GM18519 (cell line): Measurements from ENCODE around the gene RLN1.
"Not testable (repeated sequence)": the region's sequence is repeated elsewhere in the genome, so short reads cannot be mapped to it uniquely, and the experiment has no call there.

Experiments used
- ATAC-seq: cut with Tn5 transposase; IDR thresholded peaks from one replicate; pipeline ENCODE4 v1.9.1; 2021; ENCODE audit warnings: mild to moderate bottlenecking, moderate library complexity; ENCODE audit not compliant: unreplicated experiment, low FRiP score

Gene RLN1

GRCh38 chr9:5326893-5327548, 12.7 kb downstream of the RLN1 start:
- ATAC-seq, result no peak

- ATAC-seq, result no peak
Measured at GRCh38 chr9:5326187-5326586, 13.5 kb downstream of the RLN1 start.

GRCh38 chr9:5321601-5322000, 18.1 kb downstream of the RLN1 start:
- ATAC-seq, result not testable (repeated sequence)

GRCh38 chr9:5321058-5321457, 18.6 kb downstream of the RLN1 start:
- ATAC-seq, result no peak

GRCh38 chr9:5316406-5316805, 23.3 kb downstream of the RLN1 start:
- not testable (repeated sequence) for ATAC-seq

- ATAC-seq, result no peak
Measured at GRCh38 chr9:5315187-5315923, 24.3 kb downstream of the RLN1 start.

GRCh38 chr9:5310851-5311250, 28.8 kb downstream of the RLN1 start:
- ATAC-seq, result no peak

- no peak for ATAC-seq
Measured at GRCh38 chr9:5305741-5306140, 33.9 kb downstream of the RLN1 start.

- ATAC-seq, result peak; percentile 94
Measured at GRCh38 chr9:5303840-5304795, 35.6 kb downstream of the RLN1 start, which contains the start of gene RLN2. Gene RLN2 (minus strand): TSS chr9:5304716. CDS start chr9:5304580, 136 bp downstream.

GRCh38 chr9:5301544-5301943, 38.1 kb downstream of the RLN1 start:
- ATAC-seq, result no peak

GRCh38 chr9:5292141-5292540, 47.5 kb downstream of the RLN1 start:
- ATAC-seq, result no peak

- no peak for ATAC-seq
Measured at GRCh38 chr9:5288591-5288990, 51.1 kb downstream of the RLN1 start.

- no peak for ATAC-seq
Measured at GRCh38 chr9:5286262-5286661, 53.4 kb downstream of the RLN1 start.
